Aorta (tissue), 5 donors: Measurements from ENCODE around the gene LMLN. TPM values are rescaled to one million over a fixed set of nuclear protein-coding genes. Genes with fewer than 3 reads are reported as not detected.
A peak's percentile ranks its signal among the peaks of the same experiment; 100 is the strongest.
"Not testable (repeated sequence)": the region's sequence is repeated elsewhere in the genome, so short reads cannot be mapped to it uniquely, and the experiment has no call there.

Experiments
- ATAC-seq: fragments of 200-7000 bp; cut with Tn5 transposase; one replicate; pipeline ENCODE4 v1.9.1; 2022; ENCODE audit warnings: moderate library complexity; ENCODE audit not compliant: low FRiP score
- DNase-seq, 2 donors: peaks; one replicate each; pipeline ENCODE4 v3.0.0-alpha.2; 2020
- H3K27ac ChIP-seq, 2 donors: one replicate each; pipeline ENCODE4 v1.5.1; 2013; ENCODE audit warnings: low read length in 2 of 2, mild to moderate bottlenecking in 2 of 2, moderate library complexity in 2 of 2, control low read depth in 1 of 2, inconsistent platforms in 1 of 2, low read depth in 1 of 2
- H3K27me3 ChIP-seq, 2 donors: one replicate each; pipeline ENCODE4 v1.6.1; 2013; ENCODE audit warnings: control low read depth in 1 of 2, low read length in 1 of 2, mild to moderate bottlenecking in 1 of 2, moderate library complexity in 1 of 2; ENCODE audit not compliant: insufficient read depth in 2 of 2, control insufficient read depth in 1 of 2
- H3K36me3 ChIP-seq, 2 donors: one replicate each; pipeline ENCODE4 v1.6.1; 2013; ENCODE audit warnings: control low read depth in 1 of 2, low read length in 1 of 2, mild to moderate bottlenecking in 1 of 2; ENCODE audit not compliant: insufficient read depth in 2 of 2, control insufficient read depth in 1 of 2
- H3K4me1 ChIP-seq, 2 donors: one replicate each; pipeline ENCODE4 v1.6.1; 2013; ENCODE audit warnings: low read length in 2 of 2, control low read depth in 1 of 2, mild to moderate bottlenecking in 1 of 2, moderate library complexity in 1 of 2; ENCODE audit not compliant: insufficient read depth in 2 of 2, control insufficient read depth in 1 of 2
- H3K4me3 ChIP-seq, 2 donors: one replicate each; pipeline ENCODE4 v1.5.1; 2013; ENCODE audit warnings: low read length in 2 of 2, control low read depth in 1 of 2, mild to moderate bottlenecking in 1 of 2
- H3K9me3 ChIP-seq: one replicate; pipeline ENCODE4 v1.6.1; 2013; ENCODE audit warnings: mild to moderate bottlenecking, low read length; ENCODE audit not compliant: control insufficient read depth
- WGBS, 2 donors: extraction: QIAGEN DNeasy Blood & Tissue Kit; methylation state at CpG; one replicate each; pipeline ENCODE4 v1.1.7; 2013; 5-methylcytosine and 5-hydroxymethylcytosine counted together
- intact Hi-C, 2 donors: fragments of 100-400 bp; cut with DNase I; formaldehyde crosslinking; loops; one replicate each; pipeline versions ENCODE4 v1.14.2 to v1.15.0; 2022
- long read RNA-seq, 2 donors: library from polyadenylated mRNA; unstranded; transcript quantifications; one replicate each; pipeline ENCODE4 v2.0.0, GENCODE V29; 2020 to 2021
- polyA plus RNA-seq, 2 donors: library from polyadenylated mRNA; stranded (reverse); fragments of 200-250 nt; gene quantifications; one replicate each; pipeline ENCODE4 v1.2.3, GENCODE V29; 2013
- total RNA-seq, 2 donors: library from RNA; stranded (reverse); fragmentation: NEBNext Ultra II Directional; extraction: Animal tissue kit (Norgen Biotek cat#: 25700); gene quantifications; one replicate each; pipeline ENCODE4 v1.2.1, GENCODE V29; 2021
- donor health status: healthy with polysubstance abuse.
- donor health status: Bipolar disorder and iron deficiency.
- donor health status: DM: no; HTN: no; CAD: no.
- donor health status: DM: no; HTN: no; CAD: no.
- donor health status: DM: yes; HTN: yes; CAD: no.

Gene LMLN
- 1 to 10 TPM; 5.1 to 6.4 TPM for total RNA-seq
- 1 to 10 TPM in 1 of 2 donors, under 1 TPM in 1; 0.13 to 2.3 TPM for polyA plus RNA-seq
- long read RNA-seq, donor 1, partial matches to known transcripts: 4 of 9 reads
- long read RNA-seq, donor 1, other reads (novel, unspliced or antisense): 2 of 9 reads
- long read RNA-seq, donor 2, partial matches to known transcripts: 0 of 5 reads
- long read RNA-seq, donor 2, other reads (novel, unspliced or antisense): 2 of 5 reads

- ATAC-seq: peak; percentile 99
- H3K9me3 ChIP-seq: no peaks in the 10 kb centered on the region
- intact Hi-C loops: loop anchor here in 1 of 2 donors (1.0 kb wide), 1 partner anchor 11 kb away; no protein-coding TSS in a partner anchor
- H3K36me3 ChIP-seq: peaks cover 0 to 3% of the 10 kb centered on the region in 2 donors
- DNase-seq: peak; percentile 98
- H3K27ac ChIP-seq: peak within 1 kb of the TSS; percentile 38 to 79
- 0% methylated on average over 56 to 62 of the region's 62 CpGs for WGBS, 2 donors
- H3K4me1 ChIP-seq: no peaks in the 10 kb centered on the region
- peak within 1 kb of the TSS; percentile 27 to 60 for H3K4me3 ChIP-seq
- H3K27me3 ChIP-seq: no peaks in the 10 kb centered on the region
Measured at GRCh38 chr3:197959891-197960693, at the start of gene LMLN. Gene LMLN (plus strand): TSS chr3:197960217. CDS start chr3:197960246, 29 bp downstream.

DNA sequence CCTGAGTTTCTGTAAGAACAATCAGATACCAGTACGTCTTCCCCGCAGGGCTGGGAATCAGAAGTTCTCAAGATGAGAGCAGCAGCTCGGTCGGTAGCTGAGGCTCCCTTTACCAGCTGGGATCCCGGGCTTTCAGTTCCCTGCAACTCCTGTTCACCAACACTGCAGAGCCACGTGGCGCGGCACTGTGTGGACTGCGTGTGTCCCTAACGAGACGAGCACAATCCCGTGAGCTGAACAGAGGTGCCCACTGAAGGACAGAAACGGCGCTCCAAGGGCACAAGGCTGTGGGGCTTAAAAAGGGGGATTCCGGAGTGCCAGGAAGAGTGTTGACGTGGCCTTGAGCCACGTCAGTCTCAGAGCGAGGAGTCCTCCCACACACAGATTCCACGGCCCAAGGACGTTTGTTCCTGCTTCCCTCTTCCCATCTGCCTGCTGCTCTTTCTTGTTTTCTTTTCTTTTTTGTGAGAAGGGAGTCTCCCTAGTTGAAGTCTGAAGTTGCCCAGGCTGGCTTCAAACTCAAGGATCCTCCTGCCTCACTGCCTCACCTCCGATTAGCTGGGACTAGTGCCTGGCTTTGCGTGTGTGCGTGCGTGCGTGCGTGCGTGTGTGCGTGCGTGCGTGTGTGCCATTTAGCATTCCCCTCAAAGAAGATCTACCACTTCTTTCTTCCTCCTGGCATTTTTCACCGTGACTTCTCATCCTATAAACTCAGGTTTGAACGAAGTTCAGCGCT is 47.1 kb upstream of the LMLN start:
- DNase-seq (no peak), ATAC-seq (no peak)
- Histone ChIP-seq H3K27me3 (no peaks in the 10 kb centered on the region), H3K4me3 (no peak overlapping the region), H3K9me3 (no peaks in the 10 kb centered on the region), H3K36me3 (no peaks in the 10 kb centered on the region), H3K4me1 (no peaks in the 10 kb centered on the region), H3K27ac (no peak overlapping the region)
- WGBS, 2 donors: 88 to 90% methylated on average over 33 of the region's 33 CpGs
- intact Hi-C loops: no loop called here

- Histone ChIP-seq H3K36me3 (no peaks in the 10 kb centered on the region), H3K4me3 (no peak overlapping the region), H3K4me1 (no peaks in the 10 kb centered on the region), H3K9me3 (no peaks in the 10 kb centered on the region), H3K27ac (no peak overlapping the region), H3K27me3 (no peaks in the 10 kb centered on the region)
- ATAC-seq (no peak), DNase-seq (no peak)
- whole genome bisulfite sequencing, 2 donors: 93 to 96% methylated on average over 12 of the region's 12 CpGs
- intact Hi-C loops: no loop called here
Measured at GRCh38 chr3:197913641-197914380, 46.2 kb upstream of the LMLN start.

- H3K4me1 ChIP-seq, H3K27ac ChIP-seq, H3K36me3 ChIP-seq, H3K9me3 ChIP-seq, H3K27me3 ChIP-seq, ATAC-seq, DNase-seq, intact Hi-C loops, H3K4me3 ChIP-seq: not testable (repeated sequence)
- 87 to 95% methylated on average over 22 of the region's 24 CpGs for WGBS, 2 donors
Measured at GRCh38 chr3:197921429-197922275, 38.4 kb upstream of the LMLN start.

GRCh38 chr3:197926418-197926817 is 33.6 kb upstream of the LMLN start:
- no peak for DNase-seq
- no peaks in the 10 kb centered on the region for H3K9me3 ChIP-seq
- ATAC-seq: no peak
- H3K27me3 ChIP-seq: no peaks in the 10 kb centered on the region
- intact Hi-C loops: no loop called here
- no peaks in the 10 kb centered on the region for H3K4me1 ChIP-seq
- no peak overlapping the region for H3K27ac ChIP-seq
- H3K36me3 ChIP-seq: peaks cover 0 to 2% of the 10 kb centered on the region in 2 donors
- WGBS, 2 donors: 55 to 59% methylated on average over 7 of the region's 7 CpGs
- H3K4me3 ChIP-seq: no peak overlapping the region

- not testable (repeated sequence) for H3K36me3 ChIP-seq
- 91 to 94% methylated on average over 3 of the region's 3 CpGs for WGBS, 2 donors
Measured at GRCh38 chr3:197927578-197927977, 32.4 kb upstream of the LMLN start.

GRCh38 chr3:197936819-197937384 is 23.1 kb upstream of the LMLN start:
- no peaks in the 10 kb centered on the region for H3K27me3 ChIP-seq
- WGBS, 2 donors: 88 to 90% methylated on average over 15 of the region's 15 CpGs
- intact Hi-C loops: no loop called here
- no peak overlapping the region for H3K4me3 ChIP-seq
- no peaks in the 10 kb centered on the region for H3K9me3 ChIP-seq
- no peak for ATAC-seq
- peaks cover 0 to 4% of the 10 kb centered on the region in 2 donors for H3K36me3 ChIP-seq
- no peak overlapping the region for H3K27ac ChIP-seq
- DNase-seq: no peak
- H3K4me1 ChIP-seq: no peaks in the 10 kb centered on the region

More at GRCh38 chr3:197927578-197927977, 32.4 kb upstream of the LMLN start:
- H3K4me1 ChIP-seq, H3K4me3 ChIP-seq, H3K9me3 ChIP-seq, ATAC-seq, H3K27me3 ChIP-seq, DNase-seq, H3K27ac ChIP-seq, intact Hi-C loops: not testable (repeated sequence)
